Amygdala (tissue), 56 donors: ENCODE data around the gene CD163.
"Not testable (repeated sequence)": the region's sequence is repeated elsewhere in the genome, so short reads cannot be mapped to it uniquely, and the experiment has no call there.

Experiments used
- DNase-seq, 56 donors: peaks; one replicate each; lab custom pipeline; 2025; lab: John Stamatoyannopoulos, UW

CD163 gene

GRCh38 chr12:7503686-7504415, at the start of gene CD163:
Gene CD163, minus strand, starts transcription at chr12:7503777. Its CDS starts 87 bp downstream, at chr12:7503690.
- no peak for DNase-seq

GRCh38 chr12:7542813-7543212, 39.2 kb upstream of the CD163 start:
- DNase-seq, result peak in 1 of 56 donors; percentile 4

- no peak for DNase-seq
These were observed 38.5 kb upstream of the CD163 start for GRCh38 chr12:7542046-7542445.

- no peak for DNase-seq
These were observed 10.8 kb upstream of the CD163 start for GRCh38 chr12:7514416-7514815.

GRCh38 chr12:7512553-7512952, 9.0 kb upstream of the CD163 start:
- DNase-seq, result no peak

- not testable (repeated sequence) for DNase-seq
These were observed 6.4 kb upstream of the CD163 start for GRCh38 chr12:7509793-7510470.

GRCh38 chr12:7502612-7503011, 965 bp downstream of the CD163 start:
- DNase-seq, result no peak

- no peak for DNase-seq
These were observed 2.5 kb downstream of the CD163 start for GRCh38 chr12:7501031-7501588.

GRCh38 chr12:7499636-7500035, 3.9 kb downstream of the CD163 start:
- no peak for DNase-seq

- DNase-seq, result peak in 1 of 56 donors; percentile 1
These were observed 4.8 kb downstream of the CD163 start for GRCh38 chr12:7498809-7499208.

- DNase-seq, result no peak
These were observed 5.9 kb downstream of the CD163 start for GRCh38 chr12:7497661-7498060.

- DNase-seq, result no peak
These were observed 7.1 kb downstream of the CD163 start for GRCh38 chr12:7496451-7496850.

- no peak for DNase-seq
These were observed 8.4 kb downstream of the CD163 start for GRCh38 chr12:7495136-7495535.

GRCh38 chr12:7493006-7493405, 10.6 kb downstream of the CD163 start:
- no peak for DNase-seq

- DNase-seq, result no peak
These were observed 17.1 kb downstream of the CD163 start for GRCh38 chr12:7486512-7486911.

- DNase-seq, result no peak
These were observed 18.5 kb downstream of the CD163 start for GRCh38 chr12:7485095-7485494.

- no peak for DNase-seq
These were observed 20.2 kb downstream of the CD163 start for GRCh38 chr12:7483343-7483742.

- DNase-seq, result no peak
These were observed 23.8 kb downstream of the CD163 start for GRCh38 chr12:7479771-7480170.

GRCh38 chr12:7472060-7472459, 31.5 kb downstream of the CD163 start:
- no peak for DNase-seq

- peak in 18 of 56 donors; percentile 1 to 65 (median 18) for DNase-seq
These were observed 43.0 kb downstream of the CD163 start for GRCh38 chr12:7460375-7461259.

GRCh38 chr12:7459973-7460372, 43.6 kb downstream of the CD163 start:
- no peak for DNase-seq
